Activated naive CD4-positive, alpha-beta T cell treated with anti-CD3 and anti-CD28 coated beads, Interleukin-2, amount 10 ng/mL, durations not matched to agents 7 days and 5 days (primary cell): ENCODE measurements around the gene GRAMD2A.
"Not testable (repeated sequence)": the region's sequence is repeated elsewhere in the genome, so short reads cannot be mapped to it uniquely, and the experiment has no call there.

ENCODE experiments used
- CTCF ChIA-PET: fragments of 350-600 bp; sonication (Branson Sonifier 250); formaldehyde crosslinking; loops from one replicate; lab custom pipeline; 2021; ENCODE audit warnings: antibody characterized with exemption; lab: Charles Lee
- DNase-seq: peaks from one replicate; pipeline ENCODE4 v3.0.0-alpha.2; 2020
- H3K27ac Mint-ChIP-seq: one replicate; pipeline ENCODE4 v1.8.0; 2021; ENCODE audit warnings: mild to moderate bottlenecking, moderate library complexity, mixed read lengths
- H3K27me3 Mint-ChIP-seq: one replicate; pipeline ENCODE4 v1.8.0; 2021; ENCODE audit warnings: mild to moderate bottlenecking, mixed read lengths
- H3K36me3 Mint-ChIP-seq: one replicate; pipeline ENCODE4 v1.8.0; 2021; ENCODE audit warnings: mixed read lengths
- H3K4me1 Mint-ChIP-seq: one replicate; pipeline ENCODE4 v1.8.0; 2021; ENCODE audit warnings: mixed read lengths
- H3K4me3 Mint-ChIP-seq: one replicate; pipeline ENCODE4 v1.8.0; 2021; ENCODE audit warnings: mild to moderate bottlenecking, moderate library complexity, mixed read lengths
- H3K9me3 Mint-ChIP-seq: one replicate; pipeline ENCODE4 v1.8.0; 2021; ENCODE audit warnings: mixed read lengths

GRAMD2A gene

DNA sequence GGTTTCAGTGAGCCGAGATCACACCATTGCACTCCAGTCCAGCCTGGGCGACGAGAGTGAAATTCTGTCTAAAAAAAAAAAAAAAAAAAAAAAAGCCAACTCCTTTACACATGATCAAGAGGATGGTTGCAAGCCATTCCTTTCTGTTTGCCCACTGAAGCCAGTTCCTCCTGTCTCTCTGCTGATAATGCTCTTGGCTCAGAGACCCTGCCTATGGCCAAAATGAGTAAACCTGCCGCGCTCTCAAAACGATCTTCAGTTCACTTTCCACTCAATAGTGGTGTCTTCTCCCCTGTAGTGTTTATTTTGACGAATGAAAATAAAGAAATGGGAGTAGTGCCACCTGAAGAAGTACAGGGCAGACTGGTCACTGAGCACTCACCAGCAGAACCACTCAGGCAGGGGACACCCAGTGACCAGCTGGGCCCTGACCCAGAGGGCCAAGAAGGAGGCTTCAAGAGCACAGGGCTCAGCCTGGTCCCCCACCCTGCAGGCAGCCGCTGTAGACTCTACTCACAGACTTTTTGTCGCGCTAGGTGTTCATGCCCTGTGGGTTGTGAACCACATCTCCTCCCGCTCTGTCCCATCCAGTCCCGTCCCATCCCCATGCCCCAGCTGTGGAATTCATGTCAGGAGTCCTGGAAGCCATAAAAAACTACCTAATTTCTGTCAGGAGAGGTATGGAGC, 23.6 kb downstream of the GRAMD2A start:
- peaks cover 37% of the 10 kb centered on the region for H3K27me3 Mint-ChIP-seq
- CTCF ChIA-PET, result no interaction called here
- peaks cover 1% of the 10 kb centered on the region for H3K4me1 Mint-ChIP-seq
- no peak for DNase-seq
- no peaks in the 10 kb centered on the region for H3K9me3 Mint-ChIP-seq
- H3K27ac Mint-ChIP-seq, result no peak overlapping the region
- no peaks in the 10 kb centered on the region for H3K36me3 Mint-ChIP-seq
- H3K4me3 Mint-ChIP-seq, result no peak overlapping the region

GRCh38 chr15:72173401-72173800, 24.2 kb downstream of the GRAMD2A start:
- Mint-ChIP-seq H3K27me3 (peaks cover 43% of the 10 kb centered on the region), H3K9me3 (no peaks in the 10 kb centered on the region), H3K4me1 (peaks cover 7% of the 10 kb centered on the region), H3K4me3 (no peak overlapping the region), H3K27ac (no peak overlapping the region), H3K36me3 (no peaks in the 10 kb centered on the region)
- CTCF ChIA-PET, result no interaction called here
- no peak for DNase-seq

DNA sequence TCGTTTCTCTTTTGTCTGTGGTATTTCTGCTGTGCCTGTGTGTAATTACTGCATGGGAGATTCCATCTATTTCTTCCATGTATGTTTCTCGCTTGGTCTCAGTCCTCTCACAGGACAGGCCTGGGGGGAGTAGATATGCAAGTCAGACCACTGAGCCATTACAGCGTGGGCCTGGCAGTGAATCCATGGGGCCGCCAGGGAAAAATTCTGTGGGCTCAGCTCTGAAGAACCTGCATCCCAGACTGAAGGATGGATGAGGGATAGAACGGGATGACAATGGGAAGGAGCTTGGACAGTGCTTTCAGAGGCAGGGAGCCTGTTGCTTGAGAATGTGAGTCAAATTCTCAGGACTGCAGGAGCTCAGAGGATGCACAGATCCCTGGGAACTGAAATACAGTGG, 24.8 kb downstream of the GRAMD2A start:
- no peaks in the 10 kb centered on the region for H3K36me3 Mint-ChIP-seq
- H3K27me3 Mint-ChIP-seq, result peaks cover 46% of the 10 kb centered on the region
- CTCF ChIA-PET, result no interaction called here
- H3K4me1 Mint-ChIP-seq, result peaks cover 13% of the 10 kb centered on the region
- no peak for DNase-seq
- no peaks in the 10 kb centered on the region for H3K9me3 Mint-ChIP-seq
- H3K4me3 Mint-ChIP-seq, result no peak overlapping the region
- no peak overlapping the region for H3K27ac Mint-ChIP-seq

- H3K27ac Mint-ChIP-seq, DNase-seq, H3K36me3 Mint-ChIP-seq, CTCF ChIA-PET, H3K9me3 Mint-ChIP-seq, H3K4me3 Mint-ChIP-seq: not testable (repeated sequence)
- peaks cover 14% of the 10 kb centered on the region for H3K4me1 Mint-ChIP-seq
- H3K27me3 Mint-ChIP-seq, result peaks cover 53% of the 10 kb centered on the region
Observed at GRCh38 chr15:72171978-72172377, 25.6 kb downstream of the GRAMD2A start.

GRCh38 chr15:72170691-72171090, 26.9 kb downstream of the GRAMD2A start:
- Mint-ChIP-seq H3K4me1 (peaks cover 14% of the 10 kb centered on the region), H3K4me3 (no peak overlapping the region), H3K36me3 (no peaks in the 10 kb centered on the region), H3K9me3 (no peaks in the 10 kb centered on the region), H3K27me3 (peaks cover 55% of the 10 kb centered on the region), H3K27ac (no peak overlapping the region)
- CTCF ChIA-PET, result no interaction called here
- no peak for DNase-seq

DNA sequence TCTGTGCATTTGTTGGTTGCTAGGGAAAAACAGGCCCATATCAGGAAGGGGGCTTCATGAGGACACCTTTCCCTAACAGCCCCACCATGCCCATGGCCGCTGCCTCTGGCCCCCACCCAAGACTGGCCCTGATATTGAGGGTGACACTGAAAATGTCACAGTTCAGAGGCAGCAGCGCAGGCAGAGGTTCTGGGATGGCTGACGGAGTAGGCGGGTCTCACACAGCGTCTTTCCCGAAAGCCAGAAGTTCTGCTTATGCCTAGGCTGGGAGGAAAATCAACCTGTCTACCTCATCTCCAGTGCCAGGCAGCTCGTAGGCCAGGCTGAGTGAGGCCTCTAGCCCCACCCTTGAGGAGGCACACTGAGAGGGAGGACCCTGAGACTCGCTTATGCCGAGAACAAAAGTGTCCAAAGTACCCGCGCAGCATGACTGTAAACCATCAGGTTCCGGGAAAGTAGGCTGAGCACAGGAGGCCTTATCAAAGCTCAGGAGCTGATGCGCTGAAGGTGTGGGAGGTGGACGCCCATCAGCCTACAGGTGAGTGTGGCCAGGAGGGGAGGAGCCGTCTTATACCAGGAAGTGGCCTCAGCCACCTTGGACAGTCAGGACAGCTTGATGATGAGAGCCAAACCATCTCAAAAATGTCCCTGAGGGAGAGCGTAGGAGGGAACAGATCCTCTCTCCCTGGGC, 27.5 kb downstream of the GRAMD2A start:
- H3K27ac Mint-ChIP-seq, result no peak overlapping the region
- DNase-seq, result no peak
- H3K4me3 Mint-ChIP-seq, result no peak overlapping the region
- no peaks in the 10 kb centered on the region for H3K36me3 Mint-ChIP-seq
- H3K4me1 Mint-ChIP-seq, result peaks cover 14% of the 10 kb centered on the region
- CTCF ChIA-PET, result no interaction called here
- no peaks in the 10 kb centered on the region for H3K9me3 Mint-ChIP-seq
- H3K27me3 Mint-ChIP-seq, result peaks cover 49% of the 10 kb centered on the region

DNA sequence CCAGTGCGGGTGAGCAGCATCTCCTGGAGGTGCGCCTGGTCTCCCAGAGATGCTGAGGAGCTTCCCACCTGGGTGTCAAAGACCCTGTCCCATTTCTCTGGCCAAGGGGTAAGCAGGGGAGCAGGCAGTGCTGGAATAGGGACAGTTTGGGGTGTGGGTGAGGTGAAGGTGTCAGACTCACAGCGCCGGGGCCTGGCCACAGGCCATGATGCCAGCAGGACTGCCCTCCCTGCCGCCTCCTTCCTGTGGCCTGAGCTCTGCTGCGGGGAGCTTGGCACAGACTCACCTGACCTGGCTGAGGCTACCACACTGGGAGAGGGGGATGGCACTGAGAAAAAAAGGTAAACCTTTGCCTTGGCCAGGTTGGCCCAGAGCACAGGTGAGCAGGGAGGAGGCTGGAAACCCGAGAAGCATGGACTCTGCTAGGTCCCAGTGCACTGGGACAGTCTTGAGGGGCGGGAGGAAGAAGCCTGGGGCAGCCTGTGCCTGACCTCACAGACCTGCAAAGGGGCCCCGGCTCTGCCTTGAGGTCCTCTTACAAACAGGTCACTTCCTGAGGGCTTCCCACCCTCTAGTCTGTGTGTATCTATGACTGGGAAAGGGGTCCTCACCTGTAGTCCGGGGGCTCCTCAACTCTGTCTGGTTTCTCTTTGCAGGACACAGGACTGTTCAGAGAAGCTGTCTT, 28.2 kb downstream of the GRAMD2A start:
- Mint-ChIP-seq H3K27me3 (peaks cover 42% of the 10 kb centered on the region), H3K4me1 (peaks cover 14% of the 10 kb centered on the region), H3K4me3 (no peak overlapping the region), H3K36me3 (no peaks in the 10 kb centered on the region), H3K27ac (no peak overlapping the region), H3K9me3 (no peaks in the 10 kb centered on the region)
- DNase-seq, result no peak
- CTCF ChIA-PET, result interaction anchor here (0.6 to 1.7 kb wide), 2 partner anchors 367 to 595 kb away, joined by 3 to 8 read pairs; no protein-coding TSS in a partner anchor

DNA sequence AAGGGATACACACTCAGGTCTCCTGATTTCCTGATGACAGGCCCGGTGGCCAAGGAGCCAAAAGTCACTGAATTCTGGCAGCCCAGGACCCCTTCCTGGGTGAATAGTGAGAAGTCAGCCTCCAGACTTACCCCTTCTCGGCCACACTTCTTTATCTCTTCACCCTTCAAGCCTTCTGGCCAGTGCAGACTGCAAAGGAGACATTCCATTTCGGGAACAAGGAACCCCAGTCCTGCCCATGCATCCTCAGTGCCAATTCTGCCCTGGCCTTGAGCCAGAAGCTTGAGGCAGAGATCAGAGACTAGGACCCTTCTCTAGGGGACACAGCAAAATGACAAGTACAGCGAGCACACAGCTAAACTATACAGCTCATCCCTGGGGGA, 28.8 kb downstream of the GRAMD2A start:
- H3K4me1 Mint-ChIP-seq, result peaks cover 14% of the 10 kb centered on the region
- no peaks in the 10 kb centered on the region for H3K9me3 Mint-ChIP-seq
- no peak overlapping the region for H3K4me3 Mint-ChIP-seq
- CTCF ChIA-PET, result interaction anchor here (0.6 to 1.7 kb wide), 2 partner anchors 367 to 596 kb away, joined by 3 to 8 read pairs; no protein-coding TSS in a partner anchor
- no peak overlapping the region for H3K27ac Mint-ChIP-seq
- no peaks in the 10 kb centered on the region for H3K36me3 Mint-ChIP-seq
- no peak for DNase-seq
- H3K27me3 Mint-ChIP-seq, result peaks cover 36% of the 10 kb centered on the region

- CTCF ChIA-PET, result interaction anchor here (0.6 to 1.7 kb wide), 2 partner anchors 366 to 596 kb away, joined by 3 to 8 read pairs; no protein-coding TSS in a partner anchor
- Mint-ChIP-seq H3K36me3 (no peaks in the 10 kb centered on the region), H3K4me3 (no peak overlapping the region), H3K27me3 (peaks cover 33% of the 10 kb centered on the region), H3K27ac (no peak overlapping the region), H3K9me3 (no peaks in the 10 kb centered on the region), H3K4me1 (peaks cover 14% of the 10 kb centered on the region)
- DNase-seq, result no peak
Observed at GRCh38 chr15:72168131-72168807, 29.3 kb downstream of the GRAMD2A start.

GRCh38 chr15:72167445-72167844, 30.1 kb downstream of the GRAMD2A start:
- DNase-seq, result no peak
- H3K27ac Mint-ChIP-seq, result no peak overlapping the region
- peaks cover 14% of the 10 kb centered on the region for H3K4me1 Mint-ChIP-seq
- H3K27me3 Mint-ChIP-seq, result peaks cover 31% of the 10 kb centered on the region
- CTCF ChIA-PET, result interaction anchor here (1.7 kb wide), 1 partner anchor 365 kb away, joined by 3 read pairs; no protein-coding TSS in a partner anchor
- no peaks in the 10 kb centered on the region for H3K9me3 Mint-ChIP-seq
- H3K36me3 Mint-ChIP-seq, result no peaks in the 10 kb centered on the region
- no peak overlapping the region for H3K4me3 Mint-ChIP-seq

DNA sequence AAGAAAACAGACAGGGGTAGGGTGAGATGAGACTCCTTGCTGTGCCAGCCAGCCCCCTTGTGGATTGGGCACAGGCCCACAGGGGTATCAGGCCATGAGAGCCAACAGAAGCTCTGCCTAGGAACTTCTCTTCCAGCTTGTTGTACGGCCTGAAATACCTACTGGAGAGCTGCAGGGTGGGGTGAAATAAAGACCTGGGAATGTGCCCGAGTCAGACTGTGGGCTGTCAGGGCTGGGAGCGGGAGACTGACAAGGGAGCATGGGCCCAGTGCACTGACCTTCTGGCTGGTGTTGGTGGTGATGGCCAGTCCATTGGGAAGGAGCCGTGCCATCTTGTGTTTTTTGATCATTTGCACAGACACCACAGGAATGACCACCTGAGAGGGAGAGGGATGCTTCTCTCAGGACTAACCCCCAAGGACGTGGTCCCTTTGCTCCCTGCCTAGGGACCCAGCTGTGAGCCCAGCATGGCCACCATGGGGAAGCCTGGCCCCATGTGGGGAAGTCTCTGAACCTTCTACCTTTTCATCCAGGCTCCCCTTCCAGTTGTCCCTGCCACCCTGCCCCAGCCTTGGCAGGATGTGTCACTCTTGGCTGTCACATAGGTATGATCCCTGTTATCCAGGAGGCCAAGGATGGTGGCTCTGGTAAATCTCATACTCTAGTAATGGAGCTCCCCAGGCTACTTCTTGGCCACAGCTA, 30.7 kb downstream of the GRAMD2A start:
- CTCF ChIA-PET, result interaction anchor here (1.7 kb wide), 2 partner anchors 10 to 365 kb away, joined by 3 to 5 read pairs; no protein-coding TSS in a partner anchor
- Mint-ChIP-seq H3K9me3 (no peaks in the 10 kb centered on the region), H3K4me3 (no peak overlapping the region), H3K27ac (no peak overlapping the region), H3K27me3 (peaks cover 31% of the 10 kb centered on the region), H3K4me1 (peaks cover 14% of the 10 kb centered on the region), H3K36me3 (no peaks in the 10 kb centered on the region)
- DNase-seq, result no peak

DNA sequence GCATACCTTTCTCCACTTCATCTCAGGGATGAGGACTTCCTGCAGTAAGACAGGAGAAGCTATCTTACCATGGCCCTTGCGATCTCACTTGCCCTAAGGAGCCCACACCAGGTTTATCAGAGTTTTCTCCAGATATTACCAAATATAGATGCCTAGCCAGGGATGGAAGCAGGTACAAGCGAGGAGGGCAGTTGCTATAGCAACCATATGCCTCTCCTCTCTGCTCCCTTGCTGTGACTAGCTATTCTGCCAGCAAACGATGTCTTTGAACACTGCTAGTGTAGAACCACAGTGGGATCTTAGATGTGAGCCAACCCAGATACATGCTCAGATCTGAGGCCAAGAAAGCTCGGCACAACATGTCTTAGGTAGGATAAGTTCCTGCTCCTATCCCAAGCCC, 33.9 kb downstream of the GRAMD2A start:
- Mint-ChIP-seq H3K27ac (no peak overlapping the region), H3K9me3 (no peaks in the 10 kb centered on the region), H3K4me1 (peaks cover 10% of the 10 kb centered on the region), H3K36me3 (no peaks in the 10 kb centered on the region), H3K27me3 (peaks cover 28% of the 10 kb centered on the region), H3K4me3 (no peak overlapping the region)
- CTCF ChIA-PET, result interaction anchor here (0.7 to 1.3 kb wide), 2 partner anchors 363 to 420 kb away, joined by 3 to 4 read pairs; no protein-coding TSS in a partner anchor
- no peak for DNase-seq

GRCh38 chr15:72162569-72162968, 35.0 kb downstream of the GRAMD2A start:
- Mint-ChIP-seq H3K4me3 (no peak overlapping the region), H3K4me1 (no peaks in the 10 kb centered on the region), H3K9me3 (no peaks in the 10 kb centered on the region), H3K36me3 (no peaks in the 10 kb centered on the region), H3K27ac (no peak overlapping the region), H3K27me3 (peaks cover 18% of the 10 kb centered on the region)
- CTCF ChIA-PET, result interaction anchor here (0.7 to 1.3 kb wide), 3 partner anchors 16 to 419 kb away, joined by 3 to 4 read pairs (median 3); no protein-coding TSS in a partner anchor
- DNase-seq, result no peak
